Esophagus squamous epithelium (tissue), 4 donors: ENCODE measurements around the gene ZAP70.

Experiments used
- CTCF ChIP-seq, 6 experiments: fragments of 450-650 bp in 4 of 6; fragments of 200-600 bp in 2 of 6; sonication (generic) in 2 of 6; IDR thresholded peaks; one replicate each; pipeline ENCODE4 v1.5.1; 2016 to 2019; ENCODE audit warnings: antibody characterized with exemption in 6 of 6, mild to moderate bottlenecking in 4 of 6, moderate library complexity in 4 of 6
- POLR2A ChIP-seq, 4 donors: fragments of 450-650 bp; IDR thresholded peaks; one replicate each; pipeline ENCODE4 v1.6.1; 2017; ENCODE audit warnings: antibody characterized with exemption in 4 of 4, mild to moderate bottlenecking in 4 of 4, moderate library complexity in 3 of 4

- no peak for TF ChIP-seq CTCF (IDR thresholded peaks at IDR 0.05)
- TF ChIP-seq POLR2A (IDR thresholded peaks at IDR 0.05), result no peak
Observed at GRCh38 chr2:97730245-97730644, 16.9 kb downstream of the ZAP70 start.
